ENCODE data around the gene GLRX2.

The GLRX2 gene

DNA sequence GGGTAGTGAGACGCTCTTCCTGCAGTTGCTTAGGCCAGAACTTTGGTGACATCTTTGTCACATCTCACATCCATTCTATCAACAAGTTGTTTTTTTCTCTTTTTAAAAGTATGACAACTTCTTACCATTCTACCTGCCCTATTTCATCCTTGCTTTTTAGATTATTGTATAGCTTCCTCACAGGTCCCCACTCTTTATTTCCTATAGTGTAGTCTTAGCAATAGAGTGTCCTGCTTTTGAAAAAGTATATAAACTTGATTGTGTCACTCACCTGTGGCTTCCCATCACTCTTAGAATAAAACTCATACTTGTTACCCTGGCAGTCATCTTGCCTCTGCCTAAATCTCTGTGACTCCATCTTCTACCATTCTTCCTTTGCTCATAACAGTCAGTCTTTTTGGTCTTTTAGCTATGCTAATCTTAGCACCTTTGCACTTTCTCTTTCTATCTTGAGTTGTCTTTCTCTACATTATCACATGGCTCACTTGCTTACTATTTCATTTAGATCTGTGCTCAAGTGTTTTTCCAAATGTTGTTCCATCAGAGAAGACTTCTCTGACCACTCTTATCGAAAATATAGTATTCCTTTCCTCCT is 26.1 kb upstream of the GLRX2 start:
- TF ChIP-seq, protein P1, sequence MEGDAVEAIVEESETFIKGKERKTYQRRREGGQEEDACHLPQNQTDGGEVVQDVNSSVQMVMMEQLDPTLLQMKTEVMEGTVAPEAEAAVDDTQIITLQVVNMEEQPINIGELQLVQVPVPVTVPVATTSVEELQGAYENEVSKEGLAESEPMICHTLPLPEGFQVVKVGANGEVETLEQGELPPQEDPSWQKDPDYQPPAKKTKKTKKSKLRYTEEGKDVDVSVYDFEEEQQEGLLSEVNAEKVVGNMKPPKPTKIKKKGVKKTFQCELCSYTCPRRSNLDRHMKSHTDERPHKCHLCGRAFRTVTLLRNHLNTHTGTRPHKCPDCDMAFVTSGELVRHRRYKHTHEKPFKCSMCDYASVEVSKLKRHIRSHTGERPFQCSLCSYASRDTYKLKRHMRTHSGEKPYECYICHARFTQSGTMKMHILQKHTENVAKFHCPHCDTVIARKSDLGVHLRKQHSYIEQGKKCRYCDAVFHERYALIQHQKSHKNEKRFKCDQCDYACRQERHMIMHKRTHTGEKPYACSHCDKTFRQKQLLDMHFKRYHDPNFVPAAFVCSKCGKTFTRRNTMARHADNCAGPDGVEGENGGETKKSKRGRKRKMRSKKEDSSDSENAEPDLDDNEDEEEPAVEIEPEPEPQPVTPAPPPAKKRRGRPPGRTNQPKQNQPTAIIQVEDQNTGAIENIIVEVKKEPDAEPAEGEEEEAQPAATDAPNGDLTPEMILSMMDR (IDR thresholded peaks at IDR 0.05; ENCODE audit: low read depth, low read length), result no peak

DNA sequence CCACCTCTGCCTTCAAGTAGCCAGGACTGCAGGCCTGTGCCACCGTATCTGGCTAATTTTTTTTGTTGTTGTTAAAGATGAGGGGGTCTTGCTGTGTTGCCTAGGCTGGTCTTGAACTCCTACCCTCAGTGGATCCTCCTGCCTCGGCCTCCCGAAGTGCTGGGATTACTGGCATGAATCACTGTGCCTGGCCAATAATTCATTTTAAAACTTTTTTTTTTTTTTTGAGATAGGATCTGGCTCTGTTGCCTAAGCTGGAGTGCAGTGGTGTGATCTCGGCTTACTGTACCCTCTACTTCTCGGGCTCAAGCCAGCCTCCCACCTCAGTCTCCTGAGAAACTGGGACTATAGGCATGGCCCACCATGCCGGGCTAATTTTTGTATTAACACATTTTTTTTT is 20.2 kb upstream of the GLRX2 start:
- H3K4me3 ChIP-seq (ENCODE audit: low read depth, low read length), result no peak overlapping the region

More for the DNA sequence above, 26.1 kb upstream of the GLRX2 start:
- H3K4me3 ChIP-seq (ENCODE audit: low read depth, low read length), result no peak overlapping the region

DNA sequence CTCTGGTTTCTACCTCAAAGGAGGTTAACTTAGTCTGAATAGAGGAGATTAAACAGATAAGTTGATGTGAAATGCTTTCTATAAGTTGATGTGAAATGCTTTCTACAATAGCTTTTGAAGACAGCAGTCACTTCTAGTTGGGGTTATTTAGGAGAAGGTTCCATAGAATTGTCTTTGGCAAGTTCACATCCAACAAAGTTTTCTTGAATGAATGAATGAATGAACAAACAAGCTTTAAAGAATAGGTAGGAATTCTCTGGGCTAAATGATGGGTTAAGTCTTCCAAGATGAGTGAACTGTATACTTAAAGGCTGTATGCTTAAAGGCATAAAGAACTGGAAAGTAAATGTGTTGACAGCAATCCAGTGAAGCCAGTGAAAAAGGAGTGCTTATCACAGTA is 18.5 kb upstream of the GLRX2 start:
- TF ChIP-seq, protein P1 (IDR thresholded peaks at IDR 0.05; ENCODE audit: low read depth, low read length), result no peak
- H3K4me3 ChIP-seq (ENCODE audit: low read depth, low read length), result peak overlapping the region; percentile 91

More for the DNA sequence above, 20.2 kb upstream of the GLRX2 start:
- TF ChIP-seq, protein P1 (IDR thresholded peaks at IDR 0.05; ENCODE audit: low read depth, low read length), result no peak

DNA sequence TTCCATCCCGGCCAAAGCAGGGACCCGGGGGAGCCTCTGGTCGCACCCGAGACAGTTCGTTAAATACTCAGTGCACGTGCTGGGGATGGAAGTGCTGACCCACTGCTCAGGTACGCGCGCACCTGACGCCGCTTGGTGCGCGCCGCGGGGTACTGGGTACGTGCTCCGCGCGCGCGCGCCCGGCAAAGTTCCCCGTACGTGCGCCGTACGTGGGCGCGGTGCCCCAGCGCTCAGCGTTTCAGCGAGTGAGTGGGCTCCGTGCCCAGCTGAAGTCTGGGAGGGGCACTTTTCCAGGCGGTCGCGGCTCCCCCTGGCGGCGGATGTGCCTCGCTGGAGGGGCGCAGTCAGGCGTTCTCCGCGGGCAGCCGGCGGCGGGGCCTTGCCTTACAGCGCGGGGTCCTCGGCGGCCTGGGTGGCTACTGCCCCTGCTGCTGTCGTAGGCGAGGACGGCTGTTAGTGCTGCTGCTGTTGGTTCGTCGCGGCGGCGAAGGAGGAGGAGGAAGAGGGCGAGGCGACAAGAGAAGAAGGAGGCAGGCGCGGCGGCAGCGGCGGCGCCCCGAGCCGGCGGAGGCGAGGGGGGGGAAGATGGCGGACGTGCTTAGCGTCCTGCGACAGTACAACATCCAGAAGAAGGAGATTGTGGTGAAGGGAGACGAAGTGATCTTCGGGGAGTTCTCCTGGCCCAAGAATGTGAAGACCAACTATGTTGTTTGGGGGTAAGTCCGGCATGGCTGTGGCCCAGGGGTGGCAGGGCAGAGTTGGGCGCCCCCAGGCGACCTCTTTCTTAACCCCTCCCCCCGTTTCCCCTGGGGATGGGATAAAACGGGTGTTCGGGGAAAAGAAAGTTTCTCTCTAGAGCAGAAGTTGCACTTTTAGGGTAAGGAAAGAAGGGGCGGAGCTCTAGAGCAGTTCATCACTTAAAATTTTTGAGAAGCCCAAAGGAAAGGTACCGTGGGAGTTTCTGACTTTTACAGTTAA is 16.7 kb upstream of the GLRX2 start, which contains the start of gene CDC73:
TSS of gene CDC73 (plus strand) at position 416 of the 978 bp plus-strand sequence. CDS start at position 586, 170 bp downstream.
- peak within 1 kb of the TSS; percentile 91 for H3K4me3 ChIP-seq (ENCODE audit: low read depth, low read length)
- TF ChIP-seq, protein P1 (IDR thresholded peaks at IDR 0.05; ENCODE audit: low read depth, low read length), result peak; percentile 79

DNA sequence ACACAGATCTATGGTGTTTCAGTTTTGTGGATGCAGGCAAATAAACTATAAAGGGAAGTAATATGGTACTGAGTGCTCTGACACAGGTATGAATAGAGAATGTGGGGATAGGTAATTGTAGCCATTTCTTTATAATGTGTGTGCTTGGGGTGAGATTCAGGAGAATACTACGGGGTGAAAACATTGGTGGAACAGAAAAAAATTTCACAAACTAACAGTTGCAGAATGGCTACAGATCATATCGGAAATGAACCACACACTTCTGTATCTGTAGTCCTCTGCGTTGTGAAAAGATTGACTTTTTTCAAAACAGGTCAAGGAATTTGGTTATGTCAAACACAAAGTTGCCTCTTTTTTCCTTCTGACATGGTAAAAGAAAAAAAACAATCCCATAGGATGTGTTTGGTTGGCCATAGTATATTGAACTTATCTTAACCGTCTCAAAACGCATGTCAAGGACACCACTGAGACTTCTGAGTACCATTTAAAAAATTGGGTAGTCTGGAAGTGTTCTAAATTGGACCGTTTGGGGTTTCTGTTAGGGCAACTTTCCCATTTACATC is 15.5 kb upstream of the GLRX2 start:
- no peak overlapping the region; the same call in 1 of the 2 replicates for H3K4me3 ChIP-seq (ENCODE audit: low read depth, low read length)
- TF ChIP-seq, protein P1 (IDR thresholded peaks at IDR 0.05; ENCODE audit: low read depth, low read length), result no peak

DNA sequence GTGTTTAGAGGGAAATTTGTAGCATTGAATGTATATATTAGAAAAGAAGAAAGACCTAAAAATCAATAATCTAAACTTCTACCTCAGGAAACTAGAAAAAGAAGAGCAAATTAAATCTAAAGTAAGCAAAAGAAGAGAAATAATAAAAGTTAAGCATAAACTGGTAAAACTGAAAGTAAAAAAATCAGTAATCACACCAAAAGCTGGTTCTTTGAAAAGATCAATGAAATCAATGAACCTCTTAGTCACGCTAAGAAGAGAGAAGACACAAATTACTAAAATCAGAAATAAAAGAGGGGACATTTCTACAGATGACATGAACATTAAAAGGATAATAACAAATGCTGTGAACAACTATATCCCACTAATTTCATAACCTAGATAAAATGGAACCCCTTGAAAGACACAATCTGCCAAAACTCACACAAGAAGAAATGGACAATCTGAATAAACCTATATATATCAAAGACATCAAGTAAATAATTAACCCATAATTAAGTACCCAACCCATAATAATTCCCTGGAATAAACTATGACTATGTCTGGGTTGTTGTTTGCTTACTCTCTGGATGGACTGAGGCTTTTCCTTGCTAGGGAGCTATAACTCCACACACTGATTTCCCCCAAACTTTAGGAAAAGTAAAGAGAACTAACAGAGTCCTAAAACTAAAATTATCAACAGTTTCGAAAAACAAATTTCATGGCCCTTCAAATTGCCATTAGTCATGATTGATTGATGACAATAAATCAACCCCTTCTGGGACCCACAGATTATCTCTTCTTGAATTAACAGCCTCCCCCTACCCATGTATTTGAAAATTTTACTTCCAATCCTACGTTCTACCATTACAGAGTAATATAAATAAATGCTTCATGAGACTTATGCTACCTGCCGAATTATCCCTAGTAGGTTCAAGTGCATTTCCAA is 13.9 kb upstream of the GLRX2 start:
- H3K4me3 ChIP-seq (ENCODE audit: low read depth, low read length), result no peak overlapping the region
- TF ChIP-seq, protein P1 (IDR thresholded peaks at IDR 0.05; ENCODE audit: low read depth, low read length), result no peak

Data from WI38 (cell line).